GM21786 (cell line): Measurements from ENCODE around the gene CFAP299.

Source experiments
- ATAC-seq: cut with Tn5 transposase; IDR thresholded peaks from one replicate; pipeline ENCODE4 v1.9.1; 2021; ENCODE audit not compliant: unreplicated experiment

Gene CFAP299

DNA sequence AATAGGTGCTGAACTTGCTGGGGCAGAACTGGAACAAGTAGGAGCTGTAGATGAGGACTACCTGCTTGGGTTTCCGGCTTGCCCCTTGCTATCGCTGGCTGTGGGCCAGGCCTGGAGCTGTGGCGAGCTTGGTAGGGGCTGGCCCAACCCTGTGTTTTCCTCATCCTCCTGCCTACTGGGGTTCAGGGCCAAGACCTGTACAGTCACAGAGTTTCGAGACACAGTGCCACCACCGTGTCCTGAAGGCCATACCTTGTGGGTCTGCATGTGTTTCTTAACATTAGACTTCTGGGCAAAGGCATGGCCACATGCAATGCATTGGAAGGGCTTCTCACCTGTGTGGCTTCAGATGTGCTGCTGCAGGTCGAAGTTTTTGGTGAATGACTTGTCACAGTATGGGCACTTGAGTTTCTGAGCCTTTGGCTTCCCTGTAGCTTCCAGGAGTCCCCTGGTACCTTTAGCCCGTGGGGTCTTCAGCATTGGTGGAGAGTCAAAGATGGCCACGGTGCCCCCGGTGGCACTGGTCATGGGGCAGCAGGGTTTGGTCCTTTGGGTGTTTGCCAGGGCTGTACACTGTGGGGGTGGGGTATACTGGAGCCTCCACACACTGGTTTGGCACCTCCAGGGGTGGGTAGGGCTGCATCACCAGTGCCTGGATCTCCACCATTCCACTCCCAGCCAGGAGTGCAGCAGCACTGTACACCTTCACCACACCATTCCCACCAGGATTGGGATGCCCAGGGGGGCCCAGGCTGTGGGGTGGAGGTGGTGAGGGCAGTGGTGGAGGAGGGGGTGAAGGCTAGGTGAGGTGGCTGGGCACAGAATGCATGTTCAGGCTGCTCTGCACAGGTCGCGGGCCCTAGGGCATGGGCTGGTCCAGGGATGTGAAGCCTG is 52.1 kb downstream of the CFAP299 start:
- ATAC-seq = no peak

DNA sequence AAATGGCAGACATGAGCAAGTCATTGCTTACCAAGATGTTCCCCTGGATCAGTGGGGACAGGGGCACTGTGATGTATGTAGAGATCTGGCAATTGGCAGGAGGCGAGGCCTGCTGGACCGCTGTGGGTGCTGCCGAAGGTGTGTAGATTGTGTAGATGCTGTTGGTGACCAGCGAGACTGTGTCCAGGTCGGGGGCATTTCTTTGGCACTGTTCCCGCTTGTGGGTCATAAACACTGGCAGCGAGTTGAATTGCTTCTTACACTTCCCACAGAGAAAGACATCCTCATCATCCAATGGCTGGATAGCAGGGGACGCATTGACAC is 52.7 kb downstream of the CFAP299 start:
- no peak for ATAC-seq

DNA sequence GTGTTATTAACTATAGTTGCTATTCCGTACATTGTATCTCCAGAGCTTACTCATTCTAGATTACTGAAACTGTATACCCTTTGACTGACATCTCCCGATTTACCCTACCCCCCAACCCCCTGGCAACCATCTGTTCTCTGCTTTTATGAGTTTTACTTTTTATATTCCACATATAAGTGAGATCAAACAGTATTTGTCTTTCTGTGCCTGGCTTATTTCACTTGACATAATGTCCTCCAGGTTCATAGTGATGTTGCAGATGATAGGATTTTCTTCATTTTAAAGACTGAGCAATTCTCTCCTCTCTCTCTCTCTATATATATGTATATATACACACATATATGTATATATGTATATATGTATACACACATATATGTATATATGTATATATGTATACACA is 54.6 kb downstream of the CFAP299 start:
- ATAC-seq = no peak

DNA sequence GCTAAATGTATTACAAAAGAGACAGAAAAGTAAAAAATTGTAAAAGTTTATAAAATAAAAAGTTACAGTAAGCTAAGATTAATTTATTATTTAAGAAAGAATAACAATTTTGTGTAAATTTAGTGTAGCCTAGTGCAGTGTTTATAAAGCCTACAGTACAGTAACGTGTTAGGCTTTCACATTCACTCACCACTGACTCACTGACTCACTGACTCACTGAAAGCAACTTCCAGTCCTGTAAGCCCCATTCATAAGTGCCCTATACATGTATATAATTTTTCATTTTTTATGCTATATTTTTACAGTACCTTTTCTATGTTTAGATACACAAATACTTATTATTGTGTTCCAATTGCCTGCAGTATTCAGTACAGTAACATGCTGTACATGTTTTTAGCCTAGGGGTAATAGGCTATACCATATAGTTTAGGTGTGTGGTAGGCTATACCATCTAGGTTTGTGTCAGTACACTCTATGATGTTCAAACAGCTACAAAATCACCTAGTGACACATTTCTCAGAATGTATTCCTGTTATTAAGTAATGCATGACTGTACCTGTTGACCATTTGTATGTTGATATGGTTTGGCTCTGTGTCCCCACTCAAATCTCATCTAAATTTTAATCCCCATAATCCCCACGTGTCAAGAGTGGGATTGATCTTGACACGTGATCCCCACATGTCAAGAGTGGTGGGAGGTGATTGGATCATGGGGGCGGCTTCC is 57.9 kb downstream of the CFAP299 start:
- ATAC-seq = peak; percentile 66

DNA sequence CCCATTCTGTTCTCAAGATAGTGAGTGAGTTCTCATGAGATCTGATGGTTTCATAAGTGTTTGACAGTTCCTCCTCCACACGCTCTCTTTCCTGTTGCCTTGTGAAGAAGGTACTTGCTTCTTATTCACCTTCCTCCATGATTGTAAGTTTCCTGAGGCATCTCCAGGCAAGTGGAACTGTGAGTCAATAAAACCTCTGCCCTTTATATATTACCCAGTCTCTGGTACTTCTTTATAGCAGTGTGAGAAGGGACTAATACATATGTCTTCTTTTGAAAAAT is 58.4 kb downstream of the CFAP299 start:
- ATAC-seq = no peak

DNA sequence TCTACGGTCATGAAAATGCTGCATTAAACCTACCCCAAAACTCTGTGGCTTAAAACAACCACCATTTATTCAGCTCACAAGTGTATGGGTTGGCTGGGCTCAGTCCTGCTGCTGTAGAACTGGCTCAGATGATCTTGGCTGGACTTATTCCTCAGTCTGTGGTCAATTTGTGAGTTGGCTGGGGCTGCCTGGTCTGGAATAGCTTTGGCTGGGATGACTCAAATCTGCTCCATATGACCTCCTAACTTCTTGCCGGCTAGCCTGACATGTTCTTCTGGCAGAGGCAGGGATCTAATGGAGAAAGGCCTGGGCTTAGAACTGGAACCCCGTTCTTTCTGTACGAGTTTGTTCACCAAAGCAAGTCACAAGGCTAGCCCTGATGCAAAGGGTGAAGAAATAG is 71.7 kb downstream of the CFAP299 start:
- ATAC-seq = no peak

DNA sequence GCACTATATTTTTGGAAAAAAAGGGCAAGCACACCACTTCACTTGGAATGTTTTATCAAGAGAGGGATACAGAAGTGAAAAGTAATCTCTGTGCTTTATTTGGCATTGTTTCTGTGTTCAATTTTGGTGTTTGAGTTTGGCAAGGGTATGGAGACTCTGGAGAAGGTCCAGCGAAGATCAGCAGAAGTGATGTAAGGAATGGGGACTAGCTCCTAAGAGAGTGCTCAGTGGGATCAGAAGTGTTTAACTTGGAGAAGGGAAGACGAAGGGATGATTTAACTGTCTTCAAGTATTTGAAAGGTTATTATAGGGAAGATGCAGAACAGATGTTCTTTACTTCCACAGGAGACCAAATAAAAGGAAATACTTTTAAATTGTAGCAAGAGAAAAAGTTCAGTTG is 74.3 kb downstream of the CFAP299 start:
- ATAC-seq = no peak

DNA sequence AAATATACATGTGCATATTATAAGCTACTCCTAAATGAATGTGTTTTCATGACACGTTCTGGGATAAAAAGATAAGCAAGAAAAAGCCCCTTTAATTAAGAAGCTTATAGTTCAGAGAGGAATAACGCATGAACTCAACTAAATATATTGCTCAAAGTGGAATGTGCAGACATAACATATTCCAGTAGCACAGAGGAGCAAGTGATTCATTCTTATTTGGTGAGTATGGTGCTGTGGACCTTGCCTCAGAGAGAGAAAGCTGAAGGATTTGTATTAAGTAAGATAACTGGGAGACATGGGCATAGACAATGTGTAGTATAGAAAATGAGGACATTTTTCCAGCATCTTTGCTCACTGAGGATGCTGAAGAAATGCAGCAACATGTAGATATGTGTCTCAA is 76.8 kb downstream of the CFAP299 start:
- no peak for ATAC-seq

DNA sequence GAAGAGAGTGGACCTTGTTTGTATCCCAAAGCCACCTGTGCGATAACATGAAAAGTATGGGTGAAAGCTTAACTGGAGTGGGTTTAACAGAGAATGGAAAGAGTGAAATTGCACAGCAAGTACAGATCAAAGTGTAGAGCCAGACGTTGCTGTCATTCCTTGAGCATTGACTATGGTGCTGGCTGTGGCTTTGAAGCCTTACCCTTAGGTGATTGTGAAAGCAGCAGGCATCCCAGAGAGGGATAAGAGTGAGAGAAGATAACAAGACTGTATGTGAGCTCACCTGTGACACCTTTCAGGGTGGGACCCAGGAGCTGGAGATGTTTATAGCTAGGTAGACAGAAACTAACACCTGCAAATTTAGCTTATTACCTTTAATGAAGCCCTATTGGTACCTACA is 77.6 kb downstream of the CFAP299 start:
- no peak for ATAC-seq

DNA sequence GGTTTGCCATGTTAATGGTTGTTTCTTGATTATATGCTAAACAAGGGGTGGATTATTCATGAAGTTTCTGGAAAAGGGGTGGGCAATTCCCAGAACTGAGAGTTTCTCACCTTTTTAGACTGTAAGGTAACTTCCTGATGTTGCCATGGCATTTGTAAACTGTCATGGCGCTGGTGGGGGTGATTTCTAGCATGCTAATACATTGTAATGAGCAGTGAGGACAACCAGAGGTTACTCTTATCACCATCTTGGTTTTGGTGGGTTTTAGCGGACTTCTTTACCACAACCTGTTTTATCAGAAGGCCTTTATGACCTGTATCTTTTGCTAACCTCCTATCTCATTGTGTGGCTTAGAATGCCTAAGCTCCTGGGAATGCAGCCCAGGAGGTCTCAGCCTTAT is 81.5 kb downstream of the CFAP299 start:
- no peak for ATAC-seq

DNA sequence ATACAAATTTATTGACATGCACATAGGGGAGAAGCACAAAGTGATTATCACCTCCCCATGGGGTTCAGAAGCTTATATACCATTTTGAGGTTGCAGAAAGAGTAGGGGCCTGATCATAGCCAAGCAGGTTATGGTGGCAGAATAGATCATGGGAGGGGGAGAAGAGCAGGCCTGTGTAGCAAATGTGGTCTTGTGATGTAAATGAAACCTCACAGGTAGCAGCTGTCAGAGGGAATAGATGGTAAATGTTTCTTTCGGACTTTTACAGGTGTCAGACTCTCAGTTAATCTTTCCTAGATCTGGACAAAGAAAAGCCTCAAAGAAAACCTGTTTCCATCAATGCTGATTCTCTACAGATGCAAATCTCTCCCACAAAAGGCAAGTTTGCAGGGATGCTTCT is 84.4 kb downstream of the CFAP299 start:
- ATAC-seq = no peak

DNA sequence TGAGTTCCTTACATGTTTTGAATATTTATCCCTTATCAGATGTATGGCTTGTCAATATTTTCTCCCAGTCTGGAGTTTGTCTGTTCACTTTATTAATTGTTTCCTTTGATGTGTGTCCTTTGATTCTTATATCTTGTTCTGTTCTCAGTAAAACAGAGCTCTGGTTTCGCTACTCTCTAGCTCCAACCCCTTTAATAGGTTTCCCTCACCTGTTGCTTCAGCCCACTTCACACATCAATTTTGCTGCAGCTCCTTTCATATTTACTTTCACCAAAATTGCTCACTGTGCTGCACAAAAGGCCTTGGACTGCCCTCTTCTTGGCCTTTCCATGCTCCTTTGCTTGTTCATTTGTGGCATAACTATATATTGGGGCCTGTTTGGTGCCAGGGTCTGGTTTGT is 85.1 kb downstream of the CFAP299 start:
- ATAC-seq = no peak

DNA sequence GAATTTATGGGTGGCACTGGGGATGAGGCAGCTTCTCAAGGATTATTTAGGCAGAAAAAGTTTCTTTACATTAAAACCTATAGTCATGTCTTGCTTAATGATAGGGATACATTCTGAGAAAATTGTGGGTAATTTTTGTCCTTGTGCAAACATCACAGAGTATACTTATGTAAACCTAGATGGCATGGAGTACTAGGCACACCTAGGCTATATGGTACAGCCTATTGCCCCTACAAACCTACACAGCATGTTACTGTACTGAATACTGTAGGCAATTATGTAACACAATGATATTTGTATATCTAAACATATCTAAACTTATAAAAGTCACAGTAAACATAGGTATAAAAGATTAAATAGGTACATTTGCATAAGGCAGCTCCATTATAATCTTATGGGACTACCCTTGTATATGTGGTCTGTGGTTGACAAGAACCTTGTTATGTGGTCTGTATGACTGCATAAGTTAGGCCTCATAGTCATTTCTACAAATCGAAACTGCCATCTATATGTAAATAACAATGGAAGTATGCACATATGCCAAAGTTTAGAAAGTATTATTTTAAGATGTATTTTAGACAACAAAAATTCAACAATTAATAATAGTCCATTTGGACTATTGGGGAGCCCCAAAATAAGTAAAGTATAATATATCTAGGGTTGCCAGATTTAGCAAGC is 87.3 kb downstream of the CFAP299 start:
- no peak for ATAC-seq

DNA sequence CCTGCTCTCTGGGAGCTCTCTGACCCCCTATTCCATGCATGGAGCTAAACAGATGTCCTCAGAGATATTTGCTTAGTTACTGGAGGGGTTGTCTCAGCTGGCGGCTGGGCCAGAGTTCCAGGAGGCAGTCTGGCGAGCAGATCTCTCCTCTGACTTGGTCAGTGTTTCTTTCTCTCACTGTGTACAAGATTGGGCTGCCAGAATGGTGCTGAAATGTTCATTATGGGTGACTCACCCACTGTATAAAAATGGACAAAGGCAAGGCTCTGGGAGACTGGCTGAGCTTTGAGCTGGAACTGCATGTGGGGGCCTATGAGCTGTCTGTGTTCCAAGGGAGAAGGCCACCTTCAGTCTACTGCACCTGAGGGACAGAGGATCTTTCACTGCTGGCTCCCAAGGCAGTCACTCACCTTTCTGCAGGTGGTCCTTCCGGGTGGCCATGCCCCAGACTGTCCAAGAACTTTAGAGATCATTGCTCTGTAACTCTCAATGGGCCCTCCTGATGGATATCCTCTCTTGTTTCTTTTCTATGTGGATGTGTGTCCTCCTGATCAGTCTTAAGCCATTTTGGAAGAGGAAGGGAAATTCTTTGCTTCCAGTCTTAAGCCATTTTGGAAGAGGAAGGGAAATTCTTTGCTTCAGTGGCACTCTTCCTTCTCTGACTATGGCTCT is 88.2 kb downstream of the CFAP299 start:
- no peak for ATAC-seq

DNA sequence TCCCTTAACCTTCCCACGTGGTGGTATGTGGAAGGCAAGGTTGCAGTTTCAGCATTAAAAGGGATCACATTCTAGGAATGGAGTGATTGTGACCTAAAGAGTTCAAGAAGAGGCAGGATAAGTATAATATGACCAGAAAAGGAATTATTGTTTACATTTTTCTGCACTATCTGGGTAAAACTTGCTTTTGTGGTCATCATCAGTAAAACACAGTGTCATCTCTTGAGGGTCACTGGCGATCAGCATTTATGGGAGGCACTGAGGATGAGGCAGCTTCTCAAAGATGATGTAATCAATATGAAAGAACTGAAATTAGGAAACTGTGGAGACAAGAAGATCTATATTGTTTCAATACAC is 88.7 kb downstream of the CFAP299 start:
- ATAC-seq = no peak

DNA sequence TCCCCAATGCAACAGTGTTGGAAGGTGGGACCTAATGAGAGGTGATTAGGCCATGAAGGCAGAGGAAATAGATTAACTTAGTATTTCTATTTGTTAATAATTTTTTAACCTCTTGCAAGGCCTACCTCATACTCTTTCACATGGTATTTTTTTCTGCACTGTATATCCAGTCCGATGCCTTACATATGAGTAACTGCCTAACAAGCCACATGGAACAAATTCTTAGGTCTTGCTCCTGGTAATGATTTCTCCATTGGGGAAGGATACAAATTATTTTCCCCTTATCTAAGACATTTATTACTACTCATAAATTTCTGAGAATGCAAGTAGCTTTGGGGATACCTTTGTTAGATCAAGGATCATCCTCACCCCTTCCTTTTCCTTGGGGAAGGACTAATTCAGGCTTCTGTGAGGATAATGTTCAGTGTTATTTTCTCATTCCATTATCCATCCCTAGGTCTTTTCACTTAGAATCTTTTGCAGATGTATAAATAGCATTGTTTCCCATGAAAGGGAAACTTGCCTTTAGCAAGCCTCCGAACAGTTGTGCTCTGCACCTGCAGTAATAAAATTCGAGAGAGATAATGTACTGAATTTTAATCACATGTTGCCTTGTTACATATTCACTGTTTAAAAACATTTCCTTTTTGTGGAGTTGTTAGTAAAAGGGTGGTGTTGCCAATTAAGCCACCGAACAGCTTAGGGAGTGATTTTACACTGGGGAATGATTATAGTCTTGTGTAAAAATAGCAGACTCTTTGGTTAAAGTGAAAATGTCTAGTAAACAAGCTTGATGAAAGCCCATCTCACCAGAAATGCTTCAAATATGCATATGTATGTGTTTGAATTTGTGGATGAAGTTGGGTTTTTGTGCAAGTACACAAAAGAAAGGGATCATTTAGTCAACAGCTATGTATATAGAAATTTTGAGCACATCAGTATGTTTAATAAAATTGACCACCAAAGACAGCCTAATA is 89.9 kb downstream of the CFAP299 start:
- ATAC-seq = no peak

DNA sequence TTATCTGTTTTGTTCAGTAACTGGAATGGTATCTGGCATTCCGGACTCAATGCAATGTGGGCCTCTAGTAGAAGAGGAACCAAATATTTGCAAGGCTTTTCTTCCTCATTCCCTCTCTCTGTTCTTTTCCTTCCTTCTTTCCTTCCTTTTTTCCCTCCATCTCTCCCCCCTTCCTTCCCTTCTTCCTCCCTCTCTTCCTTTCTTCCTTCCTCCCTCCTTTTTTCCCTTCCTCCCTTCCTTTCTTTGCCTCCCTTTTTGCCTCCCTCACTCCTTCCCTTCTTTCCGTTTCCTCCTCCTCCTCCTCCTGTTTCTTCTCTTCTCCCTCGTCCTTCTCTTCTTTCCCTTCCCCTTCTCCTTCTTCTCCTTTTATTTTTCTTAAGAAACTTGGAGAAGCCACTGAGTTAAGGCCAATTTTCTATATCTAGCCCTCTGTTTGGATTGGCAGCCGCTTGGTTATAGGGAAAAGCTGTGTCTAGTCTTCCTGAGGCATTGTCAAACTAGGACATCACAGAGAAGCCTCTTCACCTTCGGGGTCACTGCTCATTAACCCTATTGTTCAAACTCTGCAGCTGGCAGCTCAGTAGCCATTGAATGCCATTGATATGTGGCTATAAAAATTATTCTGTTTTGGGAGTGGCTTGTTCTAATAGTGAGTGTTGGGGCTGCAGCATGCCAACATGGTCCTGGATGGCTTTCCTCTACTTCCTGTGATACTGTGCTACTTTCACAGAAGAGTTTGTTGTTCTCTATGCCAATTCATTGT is 95.9 kb downstream of the CFAP299 start:
- ATAC-seq = no peak

DNA sequence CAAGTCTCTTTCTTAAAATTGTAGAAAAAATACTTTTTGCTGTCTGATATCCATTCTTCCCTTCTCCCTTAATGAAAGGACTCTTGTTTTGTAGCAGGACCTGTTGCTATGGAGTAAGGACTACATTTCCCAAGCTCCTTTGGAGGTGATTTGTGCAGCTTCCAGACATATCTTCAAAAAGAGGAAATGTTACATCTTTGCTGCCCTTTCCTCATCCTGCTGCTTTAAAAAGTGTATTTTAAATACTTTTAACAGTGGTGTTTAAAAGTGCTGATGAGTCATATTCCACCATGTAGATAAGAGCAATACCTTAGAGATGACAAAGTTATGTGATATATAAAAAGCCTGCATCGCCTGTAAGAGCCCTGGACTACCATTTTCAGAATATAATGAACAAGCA is 98.7 kb downstream of the CFAP299 start:
- no peak for ATAC-seq

DNA sequence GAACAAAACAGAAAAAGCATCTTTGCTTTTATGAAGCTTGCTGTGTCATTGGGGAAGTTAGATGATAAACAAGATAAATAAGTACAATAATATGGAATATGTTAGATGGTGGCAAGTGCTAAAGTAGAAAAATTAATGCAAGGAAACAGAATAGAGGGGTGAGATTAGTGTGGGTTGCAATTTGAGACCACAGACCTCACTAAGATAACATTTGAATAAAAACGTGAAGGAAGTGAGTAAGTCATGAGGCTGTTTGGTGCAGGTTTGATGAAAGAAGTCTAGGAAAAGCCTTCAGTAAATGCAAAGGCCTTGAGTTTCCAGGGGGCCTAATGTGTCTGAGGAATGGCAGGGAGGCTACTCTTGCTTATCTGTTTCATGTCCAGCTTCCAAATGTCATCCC is 102.5 kb downstream of the CFAP299 start:
- no peak for ATAC-seq
